K562 (cell line): Measurements from ENCODE around the gene PRKCE. TPM values are rescaled to one million over a fixed set of nuclear protein-coding genes. Genes with fewer than 3 reads are reported as not detected.

Experiments used
- ATAC-seq: fragments of 200-7000 bp; cut with Tn5 transposase; 3 replicates; pipeline ENCODE4 v1.9.1; 2020; ENCODE audit warnings: moderate library complexity
- BruUV-seq: library from RNA; stranded (reverse); fragments of 400-500 nt; replicated peaks from 2 replicates; lab custom pipeline; 2021; lab: Mats Ljungman, UMichigan
- CTCF ChIA-PET: fragments of 300-600 bp; formaldehyde crosslinking; extraction: SDS; loops from one replicate; lab custom pipeline; 2021; ENCODE audit warnings: low intra/inter-chr PET ratio; lab: Yijun Ruan, JAX
- POLR2A ChIA-PET: fragments of 300-600, 350-650 bp; sonication (Branson Sonifier 250); formaldehyde crosslinking; extraction: SDS; loops from one replicate; lab custom pipeline; 2021; ENCODE audit warnings: antibody characterized with exemption, inconsistent platforms; lab: Yijun Ruan, JAX
- DNase-seq, 4 experiments: peaks; one replicate each; pipeline versions ENCODE4 v3.0.0 to v3.0.0-alpha.2; 2011 to 2018; ENCODE audit warnings: low spot score in 3 of 4, mixed read lengths in 3 of 4; ENCODE audit errors: extremely low read depth in 1 of 4
- FAIRE-seq: peaks from 2 replicates; lab custom pipeline; 2011; peaks lifted over from hg19 to GRCh38; lab: Jason Lieb, UNC
- H2AFZ ChIP-seq: 2 replicates; pipeline ENCODE4 v1.6.0; 2011; ENCODE audit warnings: low read depth, low read length, control low read depth, inconsistent platforms
- H3K27ac ChIP-seq: fragments of 200-600 bp; 3 replicates; pipeline ENCODE4 v1.8.0; 2011; ENCODE audit warnings: low read depth, mild to moderate bottlenecking, control low read depth, inconsistent platforms, low read length, moderate library complexity, mixed read lengths; ENCODE audit errors: extremely low read depth
- H3K27me3 ChIP-seq, 2 experiments: fragments of 300-600 bp in 1 of 2; 2 replicates in 1 of 2; 3 replicates in 1 of 2; pipeline versions ENCODE4 v1.6.0 to v1.8.0; 2011; ENCODE audit warnings: inconsistent platforms in 2 of 2, low read length in 2 of 2, mild to moderate bottlenecking in 1 of 2, mixed read lengths in 1 of 2, moderate library complexity in 1 of 2; ENCODE audit not compliant: control insufficient read depth in 2 of 2, insufficient read depth in 2 of 2
- H3K36me3 ChIP-seq: fragments of 300-600 bp; 3 replicates; pipeline ENCODE4 v1.8.0; 2011; ENCODE audit warnings: mild to moderate bottlenecking, low read length, inconsistent platforms; ENCODE audit not compliant: control insufficient read depth, insufficient read depth
- H3K4me1 ChIP-seq, 2 experiments: fragments of 200-600 bp in 1 of 2; replicated peaks in 1 of 2; 2 replicates in 1 of 2; 3 replicates in 1 of 2; pipeline versions ENCODE4 v1.5.1 to v1.8.0; 2011; ENCODE audit warnings: inconsistent platforms in 2 of 2, low read length in 2 of 2, mild to moderate bottlenecking in 1 of 2, mixed read lengths in 1 of 2, moderate library complexity in 1 of 2; ENCODE audit not compliant: control insufficient read depth in 2 of 2, insufficient read depth in 2 of 2
- H3K4me2 ChIP-seq: 2 replicates; pipeline ENCODE4 v1.6.1; 2011; ENCODE audit warnings: low read length, control low read depth, inconsistent platforms, mixed read lengths; ENCODE audit not compliant: insufficient read depth
- H3K4me3 ChIP-seq: fragments of 200-600 bp; sonication (generic), shearing (Covaris generic); 2 replicates; pipeline ENCODE4 v1.5.1; 2016; ENCODE audit warnings: control low read depth, inconsistent platforms
- H3K79me2 ChIP-seq: fragments of 200-600 bp; 3 replicates; pipeline ENCODE4 v1.8.0; 2011; ENCODE audit warnings: low read length, inconsistent platforms; ENCODE audit not compliant: control insufficient read depth, insufficient read depth
- H3K9ac ChIP-seq, 2 experiments: 2 replicates each; pipeline versions ENCODE4 v1.6.0 to v1.6.1; 2011; ENCODE audit warnings: low read depth in 2 of 2, low read length in 2 of 2, control low read depth in 1 of 2, inconsistent platforms in 1 of 2, mild to moderate bottlenecking in 1 of 2, mixed read lengths in 1 of 2; ENCODE audit not compliant: insufficient read depth in 1 of 2
- H3K9me1 ChIP-seq: one replicate; pipeline ENCODE4 v1.6.0; 2011; ENCODE audit warnings: inconsistent platforms, mild to moderate bottlenecking, low read length, moderate library complexity; ENCODE audit not compliant: control insufficient read depth, insufficient read depth
- H3K9me3 ChIP-seq: replicated peaks from 2 replicates; pipeline ENCODE4 v1.5.1; 2011; ENCODE audit warnings: low read depth, low read length, inconsistent platforms; ENCODE audit not compliant: control insufficient read depth, insufficient read depth
- H4K20me1 ChIP-seq: replicated peaks from 2 replicates; pipeline ENCODE4 v1.6.1; 2011; ENCODE audit warnings: low read length, inconsistent platforms, mixed read lengths; ENCODE audit not compliant: control insufficient read depth, insufficient read depth
- ARNT ChIP-seq, 2 experiments: fragments of 450-650 bp; IDR thresholded peaks; 2 replicates each; pipeline ENCODE4 v1.6.1; 2016; ENCODE audit warnings: mild to moderate bottlenecking in 1 of 2
- ATF4 ChIP-seq: fragments of 450-650 bp; formaldehyde crosslinking; IDR thresholded peaks from 2 replicates; pipeline ENCODE4 v1.4.0; 2022; ENCODE audit warnings: mild to moderate bottlenecking, moderate library complexity
- CTCFL ChIP-seq: IDR thresholded peaks from 2 replicates; pipeline ENCODE4 v1.6.1; 2011; ENCODE audit warnings: borderline replicate concordance, low read depth, mild to moderate bottlenecking, moderate library complexity, low read length; ENCODE audit not compliant: insufficient read depth, poor library complexity, severe bottlenecking
- GABPA ChIP-seq: fragments of 200-800 bp; sonication (Bioruptor generic); conservative IDR thresholded peaks from 2 replicates; pipeline ENCODE4 v1.6.1; 2016; ENCODE audit warnings: low read depth, missing genetic modification characterization, missing compliant biosample characterization
- KLF13 ChIP-seq: fragments of 450-650 bp; IDR thresholded peaks from 2 replicates; pipeline ENCODE4 v1.6.1; 2016; ENCODE audit warnings: missing genetic modification characterization, low read depth, mild to moderate bottlenecking, missing compliant biosample characterization, moderate library complexity, borderline replicate concordance
- MAFF ChIP-seq: IDR thresholded peaks from 2 replicates; pipeline ENCODE4 v1.6.1; 2012; ENCODE audit warnings: low read length, improper control_type of control experiment
- MBD1 ChIP-seq: fragments of 250-450 bp; sonication (Bioruptor Pico); IDR thresholded peaks from 2 replicates; pipeline ENCODE4 v1.8.0; 2022; ENCODE audit warnings: inconsistent platforms
- MEF2D ChIP-seq: conservative IDR thresholded peaks from 2 replicates; pipeline ENCODE4 v1.6.1; 2016; ENCODE audit warnings: low read depth, missing genetic modification characterization, missing compliant biosample characterization
- POLR2H ChIP-seq: IDR thresholded peaks from 2 replicates; pipeline ENCODE4 v1.6.1; 2016; ENCODE audit warnings: missing genetic modification characterization, low read depth, mild to moderate bottlenecking, control low read depth, missing compliant biosample characterization, moderate library complexity
- RBM22 ChIP-seq: fragments of 200-400 bp; formaldehyde crosslinking; IDR thresholded peaks from 2 replicates; pipeline ENCODE4 v1.6.1; 2018; ENCODE audit warnings: low read length, low read depth; ENCODE audit not compliant: poor library complexity, severe bottlenecking
- ZFX ChIP-seq: sonication (generic); formaldehyde crosslinking; IDR thresholded peaks from 2 replicates; pipeline ENCODE4 v1.8.0; 2022; ENCODE audit warnings: mild to moderate bottlenecking, missing genetic modification reagents, moderate library complexity
- ZNF197 ChIP-seq: fragments of 200-800 bp; sonication (Bioruptor generic); IDR thresholded peaks from 2 replicates; pipeline ENCODE4 v1.6.1; 2016; ENCODE audit warnings: low read depth, missing genetic modification characterization, missing compliant biosample characterization
- ZNF707 ChIP-seq: fragments of 250-450 bp; sonication (Bioruptor Pico); conservative IDR thresholded peaks from 2 replicates; pipeline ENCODE4 v1.8.0; 2022; ENCODE audit warnings: inconsistent platforms, mild to moderate bottlenecking, moderate library complexity
- WGBS: fragments of 100-300 bp; shearing (Covaris generic); methylation state at CpG from one replicate; pipeline ENCODE4 v1.1.6; 2016; ENCODE audit warnings: low coverage, mixed read lengths; ENCODE audit not compliant: insufficient coverage; ENCODE audit errors: missing lambda C conversion rate; 5-methylcytosine and 5-hydroxymethylcytosine counted together
- in situ Hi-C: fragments of 300-500 bp; cut with MboI; formaldehyde crosslinking; loops from 4 replicates; pipeline ENCODE4 v1.15.0; 2018; ENCODE audit warnings: inconsistent platforms, mixed read lengths
- intact Hi-C: fragments of 100-400 bp; cut with micrococcal nuclease; formaldehyde crosslinking; loops from 2 replicates; pipeline ENCODE4 v1.14.2; 2022
- polyA plus RNA-seq, 8 experiments: library from polyadenylated mRNA; depleted of rRNA in 4 of 8; stranded (reverse) in 5 of 8; unstranded in 3 of 8; fragments of >200 nt; fragmentation: Nextera tagmentation in 2 of 8; fragmentation: Illumina TruSeq in 1 of 8; extraction: Ambion mirVana in 2 of 8; extraction: Trizol in 1 of 8; gene quantifications; 2 replicates each; pipeline versions ENCODE4 v1.2.1 to v1.2.3, GENCODE V29; 2011 to 2014; ENCODE audit warnings: inconsistent platforms in 1 of 8, missing spikeins in 1 of 8
- total RNA-seq, 7 experiments: library from RNA; depleted of rRNA in 6 of 7; stranded (reverse); fragments of >200 nt in 6 of 7; fragmentation: Illumina TruSeq in 2 of 7; extraction: Trizol in 2 of 7; gene quantifications; 2 replicates each; pipeline versions ENCODE4 v1.2.1 to v1.2.3, GENCODE V29; 2011 to 2021; ENCODE audit warnings: low replicate concordance in 1 of 7

The PRKCE gene
- total and polyA plus RNA-seq, 9 of the 15 experiments (the other 6 are each of a cell fraction or from before 2014, with no cell fraction given) = 0.06 to 1.0 (median 0.22) TPM; not detected in 1

- peak; percentile 79; the same call in 1 of the 2 replicates for TF ChIP-seq ATF4 (CRISPR knock-in tag)
Observed at GRCh38 chr2:45954233-45954850, 302.9 kb downstream of the PRKCE start (continued).

GRCh38 chr2:45957533-45958227, 306.2 kb downstream of the PRKCE start:
- Histone ChIP-seq H3K9ac (no peak overlapping the region), H4K20me1 (no peaks in the 10 kb centered on the region), H3K36me3 (no peaks in the 10 kb centered on the region), H3K27ac (no peak overlapping the region), H3K9me3 (no peaks in the 10 kb centered on the region), H3K79me2 (no peaks in the 10 kb centered on the region), H3K9me1 (no peaks in the 10 kb centered on the region), H3K27me3 (peaks cover 18 to 19% of the 10 kb centered on the region in 2 experiments; a peak in 4 of 5 replicates), H3K4me3 (no peak overlapping the region), H3K4me1 (no peaks in the 10 kb centered on the region), H3K4me2 (no peak overlapping the region), H2AFZ (no peak overlapping the region)
- 0% methylated on average over 3 of the region's 4 CpGs for WGBS
- in situ Hi-C loops (no loop called here), intact Hi-C loops (no loop called here)
- ChIA-PET CTCF (no interaction called here), POLR2A (no interaction called here)
- no peak for FAIRE-seq
- BruUV-seq = no TSS peak
- no peak for DNase-seq
- no peak for ATAC-seq
- TF ChIP-seq POLR2H (tag) (no peak), RBM22 (no peak), ZFX (CRISPR knock-in tag) (no peak), GABPA (tag) (no peak), MEF2D (tag) (no peak), MAFF (no peak), ARNT (IDR thresholded peaks at IDR 0.05) (no peak), MBD1 (CRISPR knock-in tag) (no peak), KLF13 (tag) (no peak), ZNF197 (CRISPR knock-in tag) (no peak), CTCFL (no peak), ZNF707 (CRISPR knock-in tag) (no peak)
